Measurements from ENCODE around the gene TRIP6.

The TRIP6 gene

GRCh38 chr7:100867040-100867775, at the start of gene TRIP6:
Gene TRIP6 (plus strand): TSS chr7:100867387. CDS start chr7:100867498, 111 bp downstream.
- DNase-seq (peak; percentile 84), ATAC-seq (peak; percentile 70)

- DNase-seq, result no peak
- ATAC-seq, result no peak
Measured at GRCh38 chr7:100818366-100818765, 48.8 kb upstream of the TRIP6 start.

DNA sequence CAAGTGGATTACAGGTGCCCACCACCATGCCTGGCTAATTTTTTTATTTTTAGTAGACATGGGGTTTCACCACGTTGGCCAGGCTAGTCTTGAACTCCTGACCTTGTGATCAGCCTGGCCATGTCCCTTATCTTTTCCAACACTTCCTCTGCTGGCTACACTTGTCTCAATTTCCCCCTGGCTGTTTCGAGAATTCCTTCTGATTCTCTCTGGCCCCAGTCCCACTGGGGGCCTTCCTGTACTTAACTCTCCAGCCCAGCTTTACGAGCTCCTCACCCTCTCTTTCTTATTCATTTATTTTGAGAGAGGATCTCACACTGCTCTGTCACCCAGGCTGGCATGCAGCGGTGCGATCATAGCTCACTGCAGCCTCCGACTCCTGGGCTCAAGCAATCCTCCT, 48.4 kb upstream of the TRIP6 start:
- DNase-seq (no peak), ATAC-seq (no peak)

- no peak for DNase-seq
- no peak for ATAC-seq
Measured at GRCh38 chr7:100819586-100819985, 47.6 kb upstream of the TRIP6 start.

DNA sequence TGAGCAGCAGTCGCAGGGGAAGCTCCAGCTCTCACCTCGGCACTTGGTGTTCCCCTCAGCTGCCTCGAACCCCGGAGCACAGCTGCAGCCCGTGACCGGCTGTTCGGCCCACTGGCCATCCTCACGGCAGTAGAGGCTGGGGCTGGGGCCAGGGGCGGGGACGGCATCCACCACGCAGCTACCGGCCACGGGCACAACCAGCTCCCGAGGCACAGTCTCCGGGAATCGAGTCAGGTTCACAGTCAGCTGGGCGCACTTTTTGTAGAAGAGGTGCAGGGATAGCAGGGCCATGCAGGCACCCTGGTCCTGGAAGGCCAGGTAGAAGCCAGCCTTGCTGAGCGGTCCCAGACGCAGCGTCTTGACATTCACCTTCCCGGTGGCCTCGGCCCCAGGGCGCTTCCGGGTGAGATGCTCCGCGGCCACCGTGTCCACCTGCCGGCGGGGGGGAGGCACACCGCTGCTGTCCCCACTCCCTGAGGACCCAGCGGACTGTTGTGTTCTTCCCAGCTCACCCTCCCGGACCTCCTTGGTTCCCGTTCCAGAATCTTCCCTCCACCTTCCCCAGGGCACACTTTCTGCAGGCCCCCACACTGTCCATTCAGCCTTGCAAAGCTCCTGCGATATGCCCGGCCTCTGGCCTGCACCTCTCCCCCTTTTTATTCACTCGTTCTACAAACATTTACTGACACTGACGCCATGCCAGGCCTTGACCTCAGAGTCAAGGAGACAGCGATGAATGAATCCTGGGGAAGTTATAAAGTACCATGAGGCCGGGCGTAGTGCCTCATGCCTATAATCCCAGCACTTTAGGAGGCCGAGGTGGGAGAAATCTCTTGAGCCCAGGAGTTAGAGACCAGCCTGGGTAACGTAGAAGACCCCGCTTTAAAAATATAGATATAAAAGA, 44.7 kb upstream of the TRIP6 start:
- DNase-seq (no peak), ATAC-seq (no peak)

GRCh38 chr7:100823140-100823525, 44.1 kb upstream of the TRIP6 start:
- no peak for DNase-seq
- ATAC-seq, result no peak

DNA sequence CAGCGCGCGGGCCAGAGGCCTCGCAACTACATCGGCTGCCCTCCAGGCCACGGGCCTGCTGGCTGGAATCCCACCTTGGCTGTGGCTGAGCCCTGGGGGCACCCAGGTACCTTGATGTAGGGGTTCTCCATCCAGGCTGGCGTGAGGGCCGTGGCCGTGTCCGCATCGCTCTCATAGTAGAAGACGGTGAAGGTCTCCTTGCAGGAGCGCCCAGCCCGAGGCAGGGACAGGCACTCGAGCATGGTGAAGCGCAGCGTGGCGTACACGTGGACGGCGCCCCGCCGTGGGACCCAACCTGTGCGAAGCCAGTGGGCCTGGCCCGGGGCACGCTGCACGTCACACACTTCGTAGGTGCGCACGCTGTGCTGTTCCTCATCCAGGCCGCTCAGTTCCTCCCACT, 43.7 kb upstream of the TRIP6 start:
- DNase-seq (no peak), ATAC-seq (peak; percentile 14)

- no peak for ATAC-seq
Measured at GRCh38 chr7:100824499-100825214, 42.5 kb upstream of the TRIP6 start.

DNA sequence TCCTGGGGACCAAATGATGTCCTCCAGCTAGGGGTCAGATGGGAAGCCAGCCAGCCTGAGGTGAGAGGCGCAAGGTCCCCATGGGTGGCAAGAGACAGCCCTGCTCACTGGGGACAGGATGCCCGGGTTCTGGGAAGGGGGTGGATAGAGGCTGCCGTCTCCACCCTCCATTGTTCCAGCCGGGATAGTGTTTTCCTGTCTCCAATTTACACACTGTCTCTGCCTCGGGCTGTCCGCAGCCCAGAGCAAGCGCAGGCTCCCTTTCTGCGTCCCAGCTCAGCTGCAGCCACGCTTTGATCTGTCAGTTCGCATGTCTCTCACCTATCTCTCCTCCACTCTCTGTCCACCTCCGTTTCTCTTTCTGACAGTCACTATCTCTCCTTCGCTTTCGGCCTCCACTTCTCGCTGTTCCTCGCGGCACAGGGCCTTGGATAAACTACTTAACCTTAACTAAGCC, 41.9 kb upstream of the TRIP6 start:
- ATAC-seq, result no peak
- DNase-seq, result no peak

More at GRCh38 chr7:100824499-100825214, 42.5 kb upstream of the TRIP6 start:
- no peak for DNase-seq

DNA sequence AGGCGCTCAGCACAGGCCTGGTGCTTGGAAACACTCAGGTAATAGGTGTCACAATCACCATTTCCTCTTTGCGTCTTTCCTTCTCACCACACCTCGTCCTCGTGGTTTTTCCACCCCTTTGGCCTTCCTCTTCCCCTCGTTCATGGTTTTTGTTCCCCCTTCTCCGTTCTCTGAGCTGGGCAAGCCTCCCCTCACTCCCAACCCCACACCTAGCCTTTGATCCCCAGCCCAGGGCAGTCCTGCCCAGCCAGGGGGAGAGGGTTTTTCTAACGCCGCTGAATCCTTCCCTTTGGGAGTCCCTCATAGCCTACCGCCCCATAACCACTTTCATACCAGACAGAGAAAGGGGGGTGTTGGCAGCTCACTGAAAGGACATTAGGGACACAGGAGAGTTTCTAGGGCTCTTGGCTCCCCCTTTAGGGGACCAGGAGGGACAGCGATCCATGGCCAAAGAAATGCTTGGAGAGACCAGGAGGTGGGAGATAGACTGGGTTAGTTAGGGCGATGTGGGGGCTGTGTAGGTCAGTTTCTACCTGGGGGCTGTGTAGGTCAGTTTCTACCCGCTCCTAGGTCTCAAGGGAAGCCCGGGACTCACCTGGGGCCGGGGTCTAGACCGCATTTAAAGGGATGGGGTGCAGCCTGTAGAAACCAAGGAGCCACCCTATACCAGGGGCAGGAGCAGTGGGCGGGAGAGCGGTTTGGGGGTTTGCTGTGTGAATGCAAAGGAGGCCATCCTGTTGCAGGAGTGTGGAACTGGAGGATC, 41.3 kb upstream of the TRIP6 start:
- DNase-seq, result no peak
- no peak for ATAC-seq

DNA sequence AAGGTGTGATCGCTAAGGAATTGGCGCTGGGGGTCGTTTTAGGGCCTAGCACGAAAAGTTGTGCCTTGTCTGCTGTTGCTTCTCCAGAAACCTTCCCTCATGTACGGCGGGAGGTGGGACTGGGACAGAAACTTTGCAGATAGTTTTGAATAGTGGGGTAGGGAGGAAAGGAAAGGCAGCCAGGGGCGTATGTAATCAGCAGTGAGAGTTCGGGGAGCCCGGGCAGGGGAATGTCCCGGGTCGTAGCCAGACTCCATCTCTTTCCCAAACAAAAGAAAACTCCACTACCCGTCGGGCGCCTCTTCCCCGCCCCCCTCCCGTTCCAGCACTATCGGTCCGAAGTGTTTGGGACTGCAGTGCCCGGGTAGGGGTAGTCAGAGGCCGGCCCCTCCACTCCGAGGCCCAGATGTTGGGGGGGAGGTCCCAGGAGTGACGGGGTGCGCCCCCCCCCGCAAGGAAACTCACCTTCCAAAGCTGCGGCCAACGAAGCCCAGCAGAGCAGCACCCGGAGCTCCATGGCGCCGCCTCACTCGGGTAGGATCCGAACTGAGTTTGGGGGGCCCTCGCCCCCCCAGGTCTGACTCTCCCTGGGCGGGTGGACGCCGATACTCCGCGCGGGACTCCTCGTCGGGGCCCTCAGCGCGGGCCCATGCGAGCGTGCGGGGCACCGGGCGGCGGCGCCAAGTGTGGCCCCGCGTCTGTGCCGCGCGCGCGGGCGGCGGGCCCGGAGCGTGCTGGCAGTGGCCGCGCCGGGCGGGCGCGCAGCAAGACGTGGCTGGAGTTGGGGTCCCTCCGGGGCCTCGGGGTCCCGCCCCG, 40.5 kb upstream of the TRIP6 start:
- no peak for DNase-seq
- ATAC-seq, result peak; percentile 26

DNA sequence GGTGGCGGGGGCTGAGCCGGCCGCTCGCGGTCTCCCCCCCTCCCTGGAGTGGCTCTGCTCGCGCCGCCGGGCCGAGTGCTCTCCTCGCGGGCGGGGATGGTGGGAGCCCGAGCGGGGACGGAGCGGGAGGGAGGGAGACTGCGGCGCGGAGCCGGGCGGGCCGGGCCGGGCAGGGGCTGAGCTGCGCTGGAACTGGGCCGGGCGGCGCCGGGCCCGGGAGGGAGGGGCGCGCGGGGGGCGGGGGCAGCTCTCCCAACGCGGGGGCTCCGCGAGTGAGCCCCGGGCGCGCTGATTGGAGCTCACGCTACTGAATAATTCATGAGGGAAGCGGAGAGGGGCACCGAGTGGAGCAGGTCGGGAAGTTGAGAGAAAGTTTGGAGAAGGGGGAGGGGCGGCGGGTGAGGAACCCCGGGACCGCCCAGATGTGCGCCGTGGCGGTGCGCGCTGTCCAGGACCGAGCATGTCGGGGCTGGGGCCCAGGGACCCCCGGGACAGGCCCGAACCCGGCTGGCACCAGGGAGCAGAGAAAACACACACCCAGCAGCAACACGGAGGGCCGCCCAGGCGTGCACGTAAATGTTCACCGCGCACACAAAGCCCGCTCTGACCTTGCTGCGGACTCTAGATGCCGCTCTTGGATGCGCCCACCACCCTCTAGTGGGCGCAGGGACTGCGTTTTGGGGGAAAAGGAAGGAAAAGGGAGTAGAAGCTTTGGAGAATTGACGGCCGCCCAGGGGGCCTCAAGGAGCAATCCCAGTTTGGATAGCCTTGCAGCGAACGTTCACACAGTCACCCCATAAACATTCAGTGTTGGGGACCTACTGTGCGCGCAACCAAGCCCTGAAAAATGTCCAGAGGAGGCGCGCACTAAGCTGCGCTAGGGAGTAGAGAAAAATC, 39.6 kb upstream of the TRIP6 start, which contains the start of gene EPHB4:
EPHB4 (minus strand) TSS at position 194 of the 897 bp plus-strand sequence. CDS start 493 bp downstream, outside the sequence.
- DNase-seq (peak; percentile 12), ATAC-seq (peak; percentile 30)

- DNase-seq (no peak), ATAC-seq (no peak)
Measured at GRCh38 chr7:100829150-100829716, 38.0 kb upstream of the TRIP6 start.

DNA sequence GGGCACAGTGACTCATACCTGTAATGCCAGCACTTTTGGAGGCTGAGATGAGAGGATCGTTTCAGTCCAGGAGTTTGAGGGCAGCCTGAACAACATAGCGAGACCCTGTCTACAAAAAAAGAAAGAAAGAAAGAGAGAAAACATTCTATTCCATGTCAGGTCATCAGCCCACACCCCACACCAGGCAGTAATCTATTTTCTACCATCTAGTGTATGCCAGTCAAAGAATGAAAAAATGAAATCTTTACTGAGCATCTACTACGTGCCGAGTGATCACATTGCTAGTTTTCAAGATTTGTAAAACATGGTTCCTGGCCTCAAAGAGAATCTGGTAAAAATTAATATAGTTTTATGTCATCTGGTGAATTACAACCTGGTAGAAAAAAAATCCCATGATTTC, 36.8 kb upstream of the TRIP6 start:
- ATAC-seq (no peak), DNase-seq (no peak)

GRCh38 chr7:100832281-100832633, 34.9 kb upstream of the TRIP6 start:
- DNase-seq (no peak), ATAC-seq (no peak)

GRCh38 chr7:100835903-100836811, 31.0 kb upstream of the TRIP6 start:
- DNase-seq (no peak), ATAC-seq (no peak)

DNA sequence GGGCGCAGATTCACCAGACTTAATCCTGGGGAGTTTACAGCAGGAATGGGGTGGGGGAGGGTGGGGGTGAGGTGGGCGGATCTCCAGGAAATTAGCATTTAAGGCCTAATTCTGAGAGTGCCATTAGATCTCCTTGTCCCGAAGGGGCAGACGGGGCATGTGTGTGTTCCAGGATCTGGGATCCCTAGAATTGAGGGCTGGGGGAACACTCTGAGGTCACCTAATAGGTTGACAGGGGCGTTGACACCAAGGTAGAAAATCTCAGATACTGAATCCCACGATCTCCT, 30.4 kb upstream of the TRIP6 start:
- DNase-seq (no peak), ATAC-seq (no peak)

- DNase-seq (peak; percentile 78), ATAC-seq (peak; percentile 92)
Measured at GRCh38 chr7:100837099-100837836, 29.9 kb upstream of the TRIP6 start.

Measured in stimulated activated naive CD8-positive, alpha-beta T cell treated with anti-CD3 and anti-CD28 coated beads, Interleukin-15, Interleukin-2, amounts not matched to agents 100 U/mL and 50 U/mL, for 24 hours (primary cell).